GM19468 (cell line): Measurements from ENCODE around the gene CFAP410.
"Not testable (repeated sequence)": the region's sequence is repeated elsewhere in the genome, so short reads cannot be mapped to it uniquely, and the experiment has no call there.

ENCODE experiments used
- ATAC-seq: cut with Tn5 transposase; IDR thresholded peaks from one replicate; pipeline ENCODE4 v1.9.1; 2021; ENCODE audit warnings: mild to moderate bottlenecking, moderate library complexity, moderate number of reproducible peaks; ENCODE audit not compliant: unreplicated experiment; ENCODE audit errors: extremely low read depth

Gene CFAP410

DNA sequence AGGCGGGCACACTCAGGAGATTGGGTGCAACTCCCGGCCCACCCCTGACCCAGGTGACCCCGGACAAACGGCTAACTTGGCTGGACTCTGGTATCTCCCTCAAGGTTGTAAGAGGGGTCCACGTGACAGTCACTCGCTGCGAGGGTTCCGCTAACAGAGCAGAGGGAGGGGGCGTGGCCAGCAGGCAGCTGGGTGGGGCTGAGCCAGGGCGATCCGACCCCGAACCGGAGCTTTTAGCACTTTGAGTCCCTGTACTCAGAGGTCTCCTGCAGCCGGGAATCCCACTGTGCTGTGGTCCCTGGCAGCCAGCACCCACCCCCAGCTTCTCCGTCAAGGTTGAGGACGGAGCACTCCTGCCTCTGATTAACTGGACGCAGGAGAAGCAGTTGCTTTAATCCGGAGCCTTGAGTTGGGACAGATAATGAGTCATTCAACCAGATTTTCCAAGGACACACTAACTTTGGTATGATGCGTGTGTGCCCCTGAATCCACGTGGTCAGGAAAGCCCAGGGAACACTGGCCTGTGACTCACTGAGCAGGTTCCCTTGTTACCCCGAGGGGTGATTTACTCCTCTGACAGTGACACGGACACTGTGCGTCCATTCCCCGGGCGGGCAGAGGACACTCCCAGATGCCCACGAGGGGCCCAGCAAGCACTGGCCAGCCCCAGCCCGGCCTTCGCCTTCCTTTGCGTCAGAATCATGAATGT, 31.0 kb upstream of the CFAP410 start:
- ATAC-seq: no peak

DNA sequence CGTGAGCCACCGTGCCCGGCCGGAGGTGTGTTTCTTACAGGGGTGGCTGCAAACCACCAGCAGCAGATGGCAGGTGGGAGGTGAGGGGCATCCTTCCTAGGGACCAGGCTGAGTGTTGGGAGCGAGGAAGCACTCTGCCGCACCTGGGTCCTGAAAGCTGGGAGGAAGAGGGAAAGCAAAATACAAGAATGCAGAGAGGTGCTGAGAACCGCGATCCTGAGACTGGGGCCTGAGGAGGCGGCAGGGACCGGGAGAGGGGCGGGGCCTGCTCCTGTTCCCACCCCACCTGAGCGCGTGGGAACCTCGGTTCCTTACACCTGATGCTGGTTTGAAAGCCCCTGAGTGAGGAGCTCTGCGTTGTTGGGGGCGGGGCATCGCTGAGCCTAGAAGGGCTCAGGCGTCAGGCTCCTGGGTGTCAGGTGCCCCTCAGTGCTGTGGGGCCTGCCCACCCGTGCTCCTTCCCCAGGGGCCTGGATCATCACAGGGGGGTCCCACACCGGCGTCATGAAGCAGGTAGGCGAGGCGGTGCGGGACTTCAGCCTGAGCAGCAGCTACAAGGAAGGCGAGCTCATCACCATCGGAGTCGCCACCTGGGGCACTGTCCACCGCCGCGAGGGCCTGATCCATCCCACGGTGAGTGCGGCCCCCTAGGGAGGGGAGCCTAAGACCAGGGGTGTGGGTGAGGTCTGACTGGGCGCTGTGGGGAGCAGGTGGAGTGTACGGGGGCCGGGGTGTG, 29.7 kb upstream of the CFAP410 start:
- ATAC-seq: no peak

DNA sequence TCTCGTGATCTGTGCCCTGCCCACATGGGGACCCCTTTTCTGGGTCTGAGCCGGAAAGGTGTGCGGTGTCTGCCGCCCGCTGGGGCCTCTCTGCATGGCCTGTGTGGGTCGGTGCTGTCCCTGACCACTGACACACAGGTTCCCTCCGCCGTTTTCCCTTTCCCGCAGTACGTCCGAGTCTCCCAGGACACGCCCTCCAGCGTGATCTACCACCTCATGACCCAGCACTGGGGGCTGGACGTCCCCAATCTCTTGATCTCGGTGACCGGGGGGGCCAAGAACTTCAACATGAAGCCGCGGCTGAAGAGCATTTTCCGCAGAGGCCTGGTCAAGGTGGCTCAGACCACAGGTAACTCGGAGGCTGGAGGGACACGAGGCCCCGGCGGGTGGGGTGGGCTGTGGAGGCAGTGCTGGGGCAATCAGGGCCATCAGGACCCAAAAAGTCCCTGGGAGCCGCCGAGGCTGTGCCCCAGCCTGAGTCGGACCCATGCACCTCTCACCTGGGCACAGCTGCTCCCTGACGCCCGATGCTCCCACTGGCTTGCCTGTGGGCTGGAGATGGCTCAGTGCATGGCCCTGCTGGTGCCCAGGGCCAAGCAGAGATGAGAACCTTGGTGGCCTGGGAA, 27.5 kb upstream of the CFAP410 start:
- ATAC-seq: no peak

DNA sequence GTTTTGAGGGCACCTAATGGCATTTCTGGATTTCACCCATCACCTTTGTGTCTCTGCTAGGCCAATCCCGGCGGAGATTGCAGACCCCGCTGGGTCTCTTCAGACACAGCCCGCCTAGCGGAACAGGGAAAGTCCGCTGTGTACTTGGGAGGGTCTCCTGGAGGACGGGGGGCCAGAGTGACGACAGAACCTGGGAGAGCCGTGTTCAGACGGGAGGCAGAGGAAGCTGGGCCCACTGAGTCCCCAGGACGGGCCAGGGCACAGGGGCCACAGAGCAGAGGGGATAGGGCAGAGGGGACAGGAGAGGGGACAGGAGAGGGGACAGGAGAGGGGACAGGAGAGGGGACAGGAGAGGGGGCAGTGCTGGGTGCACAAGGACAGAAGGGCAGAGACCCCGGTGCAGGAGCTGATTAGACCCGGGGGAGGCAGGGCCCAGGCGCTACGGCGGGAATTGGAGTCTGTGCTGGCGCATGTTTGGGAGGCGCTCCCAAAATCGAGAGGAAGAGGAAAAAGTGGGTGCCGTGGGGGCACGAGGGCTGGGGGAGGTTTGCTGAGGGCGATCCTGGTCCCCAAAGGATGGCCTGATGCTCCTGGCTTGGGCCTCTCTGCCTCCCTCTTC, 26.9 kb upstream of the CFAP410 start:
- no peak for ATAC-seq

DNA sequence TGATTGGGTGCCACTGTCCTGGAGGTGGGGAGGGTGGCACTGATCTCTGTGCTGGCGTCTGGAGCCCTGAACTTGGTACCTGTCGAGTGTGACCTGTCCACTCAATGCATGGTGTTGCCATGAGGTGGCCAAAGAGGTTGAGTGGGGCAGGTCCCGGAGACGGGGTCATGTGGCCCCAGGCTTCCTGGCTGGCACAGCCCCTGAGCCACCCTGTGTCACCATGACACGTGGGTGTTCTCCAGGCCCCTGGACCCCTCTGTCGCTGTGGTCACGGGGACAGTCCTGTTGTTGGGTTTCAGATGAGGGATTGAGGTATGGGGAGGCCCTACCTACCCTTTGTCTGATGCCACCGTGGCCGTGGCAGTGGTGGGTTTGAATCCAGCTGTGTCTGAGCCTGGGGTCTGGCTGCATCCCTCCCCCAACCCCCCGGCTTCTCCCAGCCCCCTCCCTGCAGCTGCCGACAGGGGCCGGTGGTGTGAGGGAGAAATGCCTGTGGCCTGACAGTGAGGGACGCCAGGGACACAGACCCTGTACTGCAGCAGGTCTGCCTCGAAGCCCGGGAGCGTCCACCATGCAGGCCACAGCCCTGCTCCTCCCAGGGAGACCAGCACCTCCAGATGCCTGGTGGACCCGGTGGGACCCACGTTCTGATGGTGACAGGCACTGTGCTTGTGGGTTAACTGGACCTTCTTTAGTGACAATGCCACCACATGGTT, 26.2 kb upstream of the CFAP410 start:
- no peak for ATAC-seq

DNA sequence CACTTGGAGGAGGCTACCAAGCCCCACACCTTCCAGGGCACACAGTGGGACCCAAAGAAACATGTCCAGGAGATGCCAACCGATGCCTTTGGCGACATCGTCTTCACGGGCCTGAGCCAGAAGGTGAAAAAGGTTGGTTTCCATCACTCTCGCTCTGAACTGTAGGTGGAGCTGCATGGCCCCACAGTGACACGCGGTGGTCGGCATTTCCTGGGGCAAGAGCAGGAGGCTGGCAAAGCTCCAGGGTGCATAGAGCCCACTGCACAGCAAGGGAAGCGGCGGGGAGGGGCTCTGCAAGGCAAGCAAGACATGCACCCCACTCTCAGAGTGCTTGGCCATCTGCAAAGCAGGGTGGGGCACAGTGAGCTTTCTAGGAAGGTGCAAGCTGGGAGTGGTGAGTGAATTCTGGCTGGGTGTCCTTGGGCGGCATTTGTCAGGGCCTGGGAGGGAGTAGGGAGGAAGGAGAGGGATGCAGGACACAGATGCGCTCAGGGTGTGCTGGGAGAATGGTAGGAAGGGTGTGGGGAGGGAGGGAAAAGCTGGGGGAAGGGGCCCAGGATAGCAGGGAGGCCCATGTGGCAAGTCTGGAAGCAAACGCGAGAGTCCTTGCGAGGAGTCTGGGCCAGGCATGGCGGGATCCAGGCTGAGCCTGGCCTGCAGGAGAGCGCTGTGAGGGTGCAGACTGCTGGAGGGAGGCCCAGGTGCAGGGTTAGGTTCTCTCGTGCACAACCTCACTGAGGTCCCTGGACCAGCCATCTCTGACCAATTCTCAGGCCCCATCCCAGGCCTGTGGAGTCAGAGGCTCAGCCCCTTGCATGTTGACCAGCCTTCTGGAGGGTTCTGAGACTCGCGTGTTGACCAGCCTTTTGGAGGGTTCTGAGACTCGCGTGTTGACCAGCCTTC, 25.2 kb upstream of the CFAP410 start:
- ATAC-seq: no peak

DNA sequence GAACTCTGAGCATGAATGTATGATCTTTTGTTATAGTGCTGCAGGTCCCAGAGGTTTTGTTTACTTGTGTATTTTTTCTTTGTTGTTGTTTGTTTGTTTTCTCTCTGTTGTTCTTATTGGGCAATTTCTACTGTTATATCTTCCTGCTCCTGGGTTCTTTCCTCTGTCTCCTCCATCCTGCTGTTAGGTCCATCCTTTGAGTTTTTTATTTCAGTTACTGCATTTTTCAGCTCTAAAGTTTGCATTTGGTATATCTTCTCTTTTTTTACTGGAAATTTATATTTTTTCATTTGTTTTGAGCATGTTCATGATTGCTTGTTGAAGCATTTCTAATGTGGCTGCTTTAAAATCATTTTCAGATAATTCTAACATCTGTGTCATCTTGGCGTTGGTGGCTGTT, 24.1 kb upstream of the CFAP410 start:
- no peak for ATAC-seq

DNA sequence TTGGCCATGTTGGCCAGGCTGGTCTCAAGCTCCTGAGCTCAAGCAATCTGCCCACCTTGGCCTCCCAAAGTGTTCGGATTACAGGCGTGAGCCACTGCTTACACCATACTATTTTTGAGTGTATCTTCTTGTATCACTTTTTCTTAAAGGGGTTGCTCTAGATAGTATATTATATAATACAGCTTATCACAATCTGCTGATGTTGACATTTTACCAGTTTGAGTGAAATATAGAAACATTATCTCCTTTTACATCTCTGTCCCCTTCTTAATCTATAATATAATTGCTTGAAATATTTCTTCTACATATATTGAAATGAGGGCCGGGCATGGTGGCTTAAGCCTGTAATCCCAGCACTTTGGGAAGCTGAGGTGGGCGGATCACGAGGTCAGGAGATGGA, 22.7 kb upstream of the CFAP410 start:
- not testable (repeated sequence) for ATAC-seq

DNA sequence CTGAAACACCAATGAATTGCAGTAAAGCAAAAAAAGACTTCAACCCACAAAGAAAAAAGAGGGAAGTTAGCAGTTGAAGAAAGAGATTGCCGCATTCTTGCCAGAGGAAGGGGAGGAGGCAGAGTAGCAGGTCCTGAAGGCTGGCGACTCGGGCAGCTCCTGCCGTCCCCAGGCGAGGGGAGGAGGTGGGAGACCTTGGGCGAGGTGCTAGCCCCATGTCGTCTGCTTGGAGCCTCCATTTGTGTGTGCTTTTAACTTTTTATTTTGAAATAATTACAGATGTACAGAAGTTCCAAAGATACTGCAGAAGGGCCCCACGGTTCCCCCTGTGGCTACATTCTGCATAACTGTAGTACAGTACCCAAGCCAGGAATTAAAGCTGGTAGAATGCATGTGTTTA, 21.0 kb upstream of the CFAP410 start:
- no peak for ATAC-seq

DNA sequence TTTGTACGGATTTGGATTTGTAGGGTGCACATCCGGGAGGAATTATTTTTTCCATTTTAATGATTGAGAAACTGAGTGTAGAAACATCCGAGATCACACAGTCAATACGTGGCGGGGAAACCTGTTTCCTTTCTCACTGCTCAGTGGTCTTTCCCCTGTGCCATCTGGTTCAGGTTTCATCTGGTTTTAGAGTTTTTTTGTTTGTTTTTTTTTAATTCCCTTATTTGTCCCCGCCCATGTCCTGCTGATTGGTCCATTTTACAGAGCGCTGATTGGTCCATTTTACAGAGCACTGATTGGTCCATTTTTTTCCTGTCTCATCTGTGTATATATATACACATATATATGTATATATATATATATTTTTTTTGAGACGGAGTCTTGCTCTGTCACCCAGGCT, 20.2 kb upstream of the CFAP410 start:
- no peak for ATAC-seq

DNA sequence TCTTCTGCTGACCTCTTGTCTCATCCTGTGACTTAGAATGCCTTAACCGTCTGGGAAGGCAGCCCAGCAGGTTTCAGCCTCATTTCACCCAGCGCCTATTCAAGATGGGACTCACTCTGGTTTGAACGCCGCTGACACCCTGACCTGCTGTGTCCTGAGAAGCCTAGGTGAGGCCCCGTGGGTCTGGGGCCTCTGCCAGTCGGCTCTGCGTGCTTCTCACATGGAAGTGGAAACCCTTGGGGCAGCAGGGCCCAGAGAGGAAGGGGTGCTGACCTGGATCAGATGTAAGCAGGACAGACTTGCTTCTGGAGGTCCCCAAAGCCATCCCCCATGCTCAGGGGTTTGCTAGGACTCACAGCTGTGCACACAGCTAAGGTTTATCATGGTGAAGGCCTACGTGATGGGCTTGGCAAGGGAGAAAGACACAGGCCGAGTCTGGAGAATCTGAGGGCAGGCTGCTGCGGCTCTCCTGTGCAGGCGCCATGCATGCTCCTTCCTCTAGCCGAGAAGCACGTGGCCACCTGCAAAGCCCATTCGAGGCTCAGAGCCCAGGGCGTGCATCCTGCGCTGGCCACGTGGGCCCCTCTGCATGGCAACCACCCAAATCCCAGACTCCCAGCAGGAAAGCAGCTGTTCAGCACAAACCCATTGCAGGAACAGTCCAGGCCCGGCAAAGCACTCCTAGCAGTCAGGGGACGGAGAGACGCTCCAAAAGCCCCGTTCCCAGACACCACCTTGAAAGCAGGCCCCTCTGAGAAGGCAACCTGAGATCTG, 18.1 kb upstream of the CFAP410 start:
- ATAC-seq: no peak

DNA sequence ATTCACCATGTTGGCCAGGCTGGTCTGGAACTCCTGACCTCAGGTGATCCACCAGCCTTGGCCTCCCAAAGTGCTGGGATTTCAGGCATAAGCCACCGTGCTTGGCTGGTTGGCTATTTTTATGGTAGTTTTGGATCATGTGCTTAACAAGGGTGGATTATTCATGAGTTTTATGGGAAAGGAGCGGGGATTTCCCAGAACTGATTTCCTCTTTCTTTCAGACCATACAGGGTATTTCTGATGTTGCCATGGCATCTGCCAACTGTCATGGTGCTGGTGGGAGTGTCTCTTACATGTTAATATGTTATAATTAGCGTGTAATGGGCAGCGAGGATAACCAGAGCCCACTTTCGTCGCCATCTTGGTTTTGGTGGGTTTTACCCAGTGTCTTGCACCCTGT, 17.4 kb upstream of the CFAP410 start:
- ATAC-seq: no peak

DNA sequence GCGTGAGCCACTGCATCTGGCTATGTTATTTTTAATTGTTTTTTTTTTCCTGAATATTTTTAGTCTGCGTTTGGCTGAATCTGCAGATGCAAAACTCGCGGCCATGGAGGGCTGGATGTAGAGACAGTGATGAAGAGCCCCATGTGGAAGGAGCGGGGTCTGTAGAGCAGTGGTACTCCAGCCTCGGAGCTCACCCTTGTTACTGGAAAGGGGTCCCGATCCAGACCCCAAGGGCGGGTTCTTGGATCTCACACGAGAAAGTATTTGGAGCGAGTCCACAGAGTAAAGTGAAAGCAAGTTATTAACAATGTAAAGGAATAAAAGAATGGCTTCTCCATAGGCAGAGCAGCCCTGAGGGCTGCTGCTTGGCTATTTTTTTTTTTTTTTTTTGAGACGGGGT, 17.0 kb upstream of the CFAP410 start:
- ATAC-seq: no peak

DNA sequence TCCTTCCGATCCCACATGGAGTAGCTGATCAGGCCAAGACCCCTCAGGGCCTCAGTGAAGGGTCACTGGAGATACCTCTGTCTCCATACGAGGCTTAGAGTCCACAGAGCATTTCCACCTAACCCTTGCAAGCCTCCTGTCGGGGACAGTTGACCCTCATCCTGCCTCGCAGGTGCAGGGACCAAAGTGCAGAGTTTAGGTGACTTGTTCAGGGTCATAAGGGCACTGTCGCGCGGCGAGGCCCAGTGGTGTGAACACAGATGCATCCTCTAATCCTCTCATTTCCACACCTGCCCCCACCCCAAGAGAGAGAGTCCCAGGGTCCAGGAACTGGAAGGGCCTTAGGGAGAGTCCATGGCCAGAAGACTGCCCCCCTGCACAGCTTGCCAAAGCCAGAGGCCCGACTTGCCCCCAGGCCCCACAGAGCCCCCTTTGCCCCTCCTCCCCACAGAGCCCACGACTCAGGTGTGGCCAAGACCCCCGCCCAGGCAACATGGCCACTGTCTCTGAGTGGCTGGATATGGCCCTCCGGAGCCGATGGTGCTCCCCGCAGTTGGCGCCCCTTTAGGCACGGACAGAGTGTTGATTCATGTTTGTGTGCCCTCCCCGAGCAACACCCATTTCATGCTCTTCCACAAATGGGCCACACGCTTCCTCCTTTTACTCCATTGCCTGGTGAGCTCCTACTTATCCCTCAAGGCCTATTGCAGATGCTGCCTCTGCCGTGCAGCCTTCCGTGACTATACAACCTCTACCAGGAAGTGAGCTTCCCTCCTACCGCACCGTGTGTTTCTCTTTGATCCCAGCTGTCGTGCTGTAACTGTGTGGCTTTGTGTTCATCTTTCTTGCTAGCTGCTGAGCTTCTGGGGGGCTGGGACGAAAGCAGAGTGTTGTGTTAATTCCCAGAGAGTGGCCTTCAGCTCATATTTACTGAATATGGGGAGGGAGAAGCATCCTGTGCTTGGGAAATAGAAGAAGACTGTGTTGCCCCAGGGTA, 15.9 kb upstream of the CFAP410 start:
- no peak for ATAC-seq

DNA sequence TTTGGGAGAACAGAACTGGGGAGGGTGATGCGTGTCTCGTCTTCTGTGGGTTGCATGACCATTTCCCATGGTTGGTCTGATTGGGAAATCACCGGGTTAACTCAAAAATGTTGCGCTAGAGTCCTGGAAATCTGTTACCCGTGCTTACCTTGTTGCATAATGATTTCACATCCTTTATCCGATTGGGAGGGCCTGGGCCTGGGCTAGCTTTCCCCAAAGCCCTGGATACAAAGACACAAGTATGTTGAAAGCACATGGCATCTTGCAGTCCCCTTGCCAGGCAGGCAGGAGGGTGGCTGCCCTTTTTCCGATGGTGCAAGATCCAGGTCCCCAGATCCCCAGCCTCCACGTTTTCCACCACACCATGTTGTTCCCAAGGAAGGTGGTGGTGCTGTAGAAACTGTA, 14.8 kb upstream of the CFAP410 start:
- ATAC-seq: no peak

DNA sequence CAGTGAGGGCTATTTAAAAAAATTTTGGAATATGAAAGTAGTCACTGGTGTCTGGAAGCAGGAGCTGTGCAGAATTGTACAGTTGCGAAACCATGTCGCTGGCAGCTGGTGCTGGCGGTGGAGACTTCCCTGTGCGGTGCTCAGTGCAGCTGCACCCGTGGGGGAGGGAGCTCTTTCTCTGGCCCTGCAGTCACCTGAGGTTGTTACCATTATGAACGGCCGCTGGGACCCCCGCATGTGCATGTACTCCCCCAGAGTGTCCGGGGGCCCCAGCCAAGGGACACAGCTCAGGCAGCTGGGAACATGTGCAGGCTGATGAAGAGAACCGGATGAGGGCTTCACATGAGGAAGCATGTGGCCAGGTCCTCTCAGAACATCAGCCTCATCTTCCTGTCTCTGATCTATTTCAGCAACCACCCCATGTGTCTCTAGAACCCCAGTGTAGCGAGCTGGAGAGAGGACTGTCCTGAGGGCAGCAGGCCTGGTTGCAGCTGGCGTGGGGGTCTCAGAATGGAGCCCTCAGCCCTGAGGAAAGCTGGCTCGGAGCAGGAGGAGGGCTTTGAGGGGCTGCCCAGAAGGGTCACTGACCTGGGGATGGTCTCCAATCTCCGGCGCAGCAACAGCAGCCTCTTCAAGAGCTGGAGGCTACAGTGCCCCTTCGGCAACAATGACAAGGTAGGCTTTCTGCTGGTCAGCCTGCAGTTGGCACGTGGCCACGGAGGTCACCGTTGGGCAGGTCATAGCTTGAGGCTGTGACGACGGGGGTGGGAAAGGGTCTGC, 14.2 kb upstream of the CFAP410 start, which contains the start of gene TRPM2:
TRPM2 (plus strand) TSS at position 431 of the 780 bp plus-strand sequence; CDS start at position 511, 80 bp downstream.
- no peak for ATAC-seq
